Measurements from ENCODE around the gene SNHG17.

- TF ChIP-seq POLR2AphosphoS5 (IDR thresholded peaks at IDR 0.05): no peak
- no peak for TF ChIP-seq CTCF (IDR thresholded peaks at IDR 0.05)
- TF ChIP-seq POLR2A (IDR thresholded peaks at IDR 0.05): no peak
Observed at GRCh38 chr20:38445381-38445796, 10.3 kb upstream of the SNHG17 start.
